Left forelimb (tissue), 1 donor: ENCODE results near the gene ID1.
"Not testable (repeated sequence)": the region's sequence is repeated elsewhere in the genome, so short reads cannot be mapped to it uniquely, and the experiment has no call there.

Source experiments
- DNase-seq: peaks from one replicate; pipeline ENCODE4 v3.0.0-alpha.2; 2018; ENCODE audit warnings: low spot score

ID1 gene

GRCh38 chr20:31573555-31574321, 31.4 kb upstream of the ID1 start:
- DNase-seq: no peak

DNA sequence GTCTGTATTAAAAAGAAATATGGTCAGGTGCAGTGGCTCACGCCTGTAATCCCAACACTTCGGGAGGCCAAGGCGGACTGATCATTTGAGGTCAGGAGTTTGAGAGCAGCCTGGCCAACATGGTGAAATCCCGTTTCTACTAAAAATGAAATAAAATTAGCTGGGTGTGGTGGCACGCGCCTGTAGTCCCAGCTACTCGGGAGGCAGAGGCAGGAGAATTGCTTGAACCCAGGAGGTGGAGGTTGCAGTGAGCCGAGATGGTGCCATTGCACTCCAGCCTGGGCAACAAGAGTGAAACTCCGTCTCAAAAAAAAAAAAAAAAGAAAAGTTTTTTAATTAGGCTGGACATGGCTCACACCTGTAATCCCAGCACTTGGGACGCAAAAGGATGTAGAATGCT, 30.1 kb upstream of the ID1 start:
- not testable (repeated sequence) for DNase-seq

GRCh38 chr20:31576751-31577150, 28.3 kb upstream of the ID1 start:
- DNase-seq: no peak

GRCh38 chr20:31577194-31577593, 27.9 kb upstream of the ID1 start:
- DNase-seq: no peak

GRCh38 chr20:31578448-31579138, 26.5 kb upstream of the ID1 start:
- DNase-seq: no peak

DNA sequence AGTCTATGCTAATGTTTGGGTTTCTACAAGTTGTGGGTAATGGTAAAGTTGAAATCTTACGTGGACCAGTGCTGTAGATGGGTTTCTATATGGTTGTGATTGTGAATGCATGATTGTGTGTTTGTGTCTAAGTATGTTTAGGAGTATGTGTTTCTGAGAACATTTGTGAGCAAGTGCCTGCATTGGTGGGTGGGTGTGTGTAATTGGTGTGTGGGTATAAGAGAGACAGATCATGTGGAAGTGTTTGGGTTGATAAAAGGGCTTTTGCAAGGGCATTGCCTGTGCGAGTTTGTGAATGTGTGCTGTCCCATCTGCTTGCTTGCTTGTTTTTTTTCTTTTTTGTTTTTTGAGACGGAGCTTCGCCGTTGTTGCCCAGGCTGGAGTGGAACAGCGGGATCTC, 25.8 kb upstream of the ID1 start:
- DNase-seq: no peak

GRCh38 chr20:31579941-31580651, 25.0 kb upstream of the ID1 start:
- not testable (repeated sequence) for DNase-seq

- no peak for DNase-seq
Observed at GRCh38 chr20:31580706-31581105, 24.4 kb upstream of the ID1 start.

DNA sequence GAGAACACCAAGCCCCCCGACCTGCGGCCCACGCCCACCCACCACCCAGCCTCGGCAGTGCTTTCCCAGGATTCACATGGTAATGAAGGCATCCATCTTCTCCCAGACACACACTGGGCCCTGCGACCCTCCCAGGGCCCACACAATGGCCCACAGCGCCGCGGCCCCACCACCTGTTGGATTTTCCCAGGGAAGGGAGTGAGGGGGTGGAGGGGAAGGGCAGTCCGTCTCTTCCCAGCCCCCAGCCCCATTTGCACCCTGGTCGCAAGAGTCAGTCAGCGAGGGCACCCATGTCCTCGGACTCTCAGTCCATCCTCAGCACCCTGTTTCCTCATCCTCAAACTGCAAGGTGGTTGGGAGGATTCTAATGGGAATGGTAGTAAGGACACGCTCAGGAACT, 23.7 kb upstream of the ID1 start:
- no peak for DNase-seq

DNA sequence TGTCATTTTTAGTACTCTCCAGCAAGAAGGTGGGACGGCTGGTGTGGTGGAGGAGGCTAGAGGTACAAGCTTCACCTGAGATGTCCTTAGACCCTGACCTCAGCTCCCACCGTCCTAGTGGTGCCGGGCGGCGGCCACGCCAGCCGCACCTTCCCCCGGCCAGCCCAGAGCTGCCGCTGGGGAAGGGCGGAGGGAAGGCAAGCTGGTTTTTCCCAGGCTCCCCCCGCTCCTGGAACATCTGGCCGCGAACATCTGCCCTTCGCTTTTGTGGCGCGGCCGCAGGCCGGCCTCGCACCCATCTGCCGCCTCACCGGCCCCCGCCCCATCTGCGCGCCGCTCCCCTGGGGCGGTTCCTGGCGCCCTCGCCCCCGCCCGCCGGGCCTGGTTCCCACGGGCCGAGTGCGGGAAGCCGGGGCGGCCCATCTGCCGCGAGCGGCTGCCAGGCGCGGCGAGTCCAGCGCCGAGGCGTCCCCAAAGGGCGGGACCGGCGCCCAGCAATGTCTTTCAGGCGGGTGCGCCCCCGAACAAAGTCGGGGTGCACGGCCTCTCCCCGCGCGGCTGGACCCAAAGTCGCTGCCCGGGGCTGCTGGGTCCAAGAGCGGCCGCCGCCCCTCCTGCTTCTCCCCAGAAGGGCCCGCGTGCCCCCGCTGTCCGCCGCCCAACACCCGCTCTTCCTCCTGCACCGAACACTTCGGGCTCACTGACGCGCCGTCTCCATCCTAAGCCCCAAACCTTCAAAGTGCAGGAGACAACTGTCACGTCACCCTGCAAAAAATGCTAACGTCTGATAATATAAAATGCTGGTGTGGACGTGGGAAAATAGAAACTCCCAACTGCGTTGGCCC, 17.3 kb upstream of the ID1 start:
- no peak for DNase-seq

DNA sequence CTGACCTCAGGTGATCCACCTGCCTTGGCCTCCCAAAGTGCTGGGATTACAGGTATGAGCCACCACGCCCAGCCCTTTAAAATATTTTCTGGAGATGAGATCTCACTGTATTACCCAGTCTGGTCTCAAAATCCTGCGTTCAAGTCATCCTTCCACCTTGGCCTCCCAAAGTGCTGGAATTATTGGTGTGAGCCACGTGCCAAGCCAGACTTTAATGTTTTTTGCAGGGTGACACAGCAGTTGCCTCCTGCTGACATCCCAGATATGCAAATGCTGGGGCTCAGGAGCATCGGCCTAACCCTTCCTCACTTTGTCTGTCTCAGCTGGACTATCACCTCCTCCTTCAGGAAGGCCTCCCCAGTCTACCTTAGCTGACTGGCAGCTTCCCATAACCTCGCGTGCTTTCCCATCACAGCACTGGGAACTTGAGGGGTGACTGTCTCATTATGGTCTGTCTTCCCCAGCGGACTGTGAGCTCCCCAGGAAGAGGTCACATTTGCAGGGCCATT, 14.3 kb upstream of the ID1 start:
- no peak for DNase-seq

DNA sequence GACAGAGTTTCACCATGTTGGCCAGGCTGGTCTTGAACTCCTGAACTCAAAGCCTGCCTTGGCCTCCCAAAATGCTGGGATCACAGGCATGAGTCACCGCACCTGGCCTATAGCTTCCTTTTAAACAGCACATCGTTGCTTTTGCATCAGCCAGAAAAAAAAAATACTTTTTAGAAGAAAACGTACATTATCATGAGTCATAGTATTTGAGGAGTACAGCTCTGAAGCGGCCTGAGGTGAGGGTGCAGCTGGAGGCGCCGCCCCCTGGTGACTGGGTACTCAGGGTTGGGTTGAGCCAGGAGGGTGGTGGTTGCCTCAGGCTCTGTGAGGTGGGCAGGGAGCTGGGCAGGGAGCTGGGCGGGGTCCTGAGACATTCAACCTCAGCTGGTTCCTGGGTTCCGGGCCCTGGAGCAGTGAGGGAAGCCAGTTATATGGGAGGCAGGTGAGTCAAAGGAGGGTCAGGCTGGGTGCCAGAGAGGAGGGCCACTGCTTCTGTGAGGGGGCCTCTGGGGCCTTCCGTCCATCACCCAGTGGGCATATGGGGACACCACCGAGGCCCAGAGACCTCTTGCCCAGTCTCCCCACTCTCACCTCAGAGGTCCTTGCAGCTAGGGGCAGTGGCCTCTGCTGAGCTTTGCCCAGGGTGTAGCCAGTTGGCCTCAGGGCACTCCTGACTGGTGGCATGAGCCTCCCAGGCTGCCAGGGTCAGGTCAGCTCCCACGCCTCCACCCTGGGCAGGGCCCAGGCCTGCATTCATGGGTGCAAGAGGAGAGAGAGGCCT, 11.7 kb upstream of the ID1 start:
- no peak for DNase-seq

- DNase-seq: no peak
Observed at GRCh38 chr20:31594002-31594557, 11.0 kb upstream of the ID1 start.

DNA sequence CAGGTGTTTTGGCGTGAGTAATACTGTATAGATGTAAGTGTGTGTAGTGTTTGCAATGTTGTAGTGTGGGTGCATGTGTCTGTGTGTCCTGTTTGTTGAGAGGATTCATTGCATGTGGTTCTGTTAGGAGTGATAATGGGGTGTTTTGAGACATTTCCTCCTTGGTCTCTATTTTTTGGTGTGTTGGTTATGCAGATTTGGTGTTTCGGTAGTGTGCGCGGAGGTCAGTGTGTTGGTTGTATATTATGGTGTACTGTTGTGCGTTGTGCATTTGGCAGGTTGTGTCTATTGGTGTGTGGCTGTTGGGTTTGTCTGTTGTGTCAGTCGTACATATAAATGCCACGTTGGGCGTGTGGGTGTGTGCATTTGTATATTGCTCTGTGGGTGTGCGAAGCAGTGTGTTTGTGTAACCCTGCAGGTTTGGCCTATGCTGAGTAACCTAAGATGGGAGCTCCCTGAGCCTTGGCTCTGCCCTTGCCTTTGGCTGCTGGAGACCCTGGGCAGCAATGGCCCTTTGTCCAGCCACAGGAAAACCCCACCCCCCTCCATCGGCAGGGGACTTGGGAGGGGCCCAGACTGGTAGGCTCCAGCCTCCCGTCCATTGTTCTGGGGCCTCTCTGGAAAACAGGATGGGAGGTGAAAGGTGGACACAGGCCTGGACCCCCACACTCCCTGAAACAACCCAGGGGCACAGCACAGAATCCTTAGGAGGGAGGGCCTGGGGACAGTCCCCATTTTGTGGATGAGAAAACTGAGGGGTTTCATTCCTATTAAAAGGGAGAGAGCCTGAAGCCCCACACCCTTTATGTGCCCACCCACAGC, 10.3 kb upstream of the ID1 start:
- DNase-seq: no peak

DNA sequence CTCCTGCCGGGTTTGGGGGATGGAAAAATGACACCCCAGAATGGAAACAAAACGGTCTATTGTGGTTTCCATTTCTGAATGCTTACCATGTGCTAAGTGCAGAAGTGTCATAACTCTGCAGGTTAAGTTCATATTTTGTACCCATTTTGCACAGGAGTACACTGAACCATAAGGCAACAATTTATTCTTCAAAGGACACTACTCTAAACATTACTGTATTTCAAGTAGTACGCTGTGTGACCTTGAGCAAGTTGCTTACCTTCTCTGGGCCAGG, 9.8 kb upstream of the ID1 start:
- DNase-seq: no peak

GRCh38 chr20:31595654-31596411, 9.3 kb upstream of the ID1 start:
- DNase-seq: peak; percentile 78

GRCh38 chr20:31596412-31596715, 8.7 kb upstream of the ID1 start:
- DNase-seq: not testable (repeated sequence)

DNA sequence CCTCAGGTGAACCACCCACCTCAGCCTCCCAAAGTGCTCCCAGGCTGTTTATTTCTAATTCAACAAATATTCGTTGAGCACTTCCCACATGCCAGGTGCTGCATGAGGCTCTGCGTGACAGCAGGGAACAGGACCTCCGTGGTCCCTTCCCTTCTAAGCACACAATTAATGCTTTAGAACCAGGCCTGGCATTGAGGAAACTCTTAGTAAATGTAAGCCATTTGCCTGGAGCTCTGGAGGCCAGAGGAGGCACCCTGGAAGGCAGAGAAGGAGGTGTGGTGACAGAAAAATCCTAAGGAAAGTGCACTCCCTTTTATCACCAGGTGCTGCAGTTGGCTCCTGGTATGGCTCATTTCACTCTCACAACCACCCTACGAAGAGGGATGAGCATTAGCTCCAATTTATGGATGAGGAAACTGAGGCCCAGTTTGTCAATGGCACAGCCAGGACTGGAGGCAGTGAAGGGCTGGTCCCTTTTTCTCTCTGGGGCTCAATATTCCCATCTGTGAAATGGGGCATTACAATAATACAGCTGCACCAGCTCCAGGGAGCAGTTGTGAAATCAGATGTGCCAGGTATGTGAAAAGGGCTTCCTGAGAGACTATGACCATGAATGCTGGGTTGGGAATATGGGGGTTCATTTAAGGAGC, 8.1 kb upstream of the ID1 start:
- no peak for DNase-seq

DNA sequence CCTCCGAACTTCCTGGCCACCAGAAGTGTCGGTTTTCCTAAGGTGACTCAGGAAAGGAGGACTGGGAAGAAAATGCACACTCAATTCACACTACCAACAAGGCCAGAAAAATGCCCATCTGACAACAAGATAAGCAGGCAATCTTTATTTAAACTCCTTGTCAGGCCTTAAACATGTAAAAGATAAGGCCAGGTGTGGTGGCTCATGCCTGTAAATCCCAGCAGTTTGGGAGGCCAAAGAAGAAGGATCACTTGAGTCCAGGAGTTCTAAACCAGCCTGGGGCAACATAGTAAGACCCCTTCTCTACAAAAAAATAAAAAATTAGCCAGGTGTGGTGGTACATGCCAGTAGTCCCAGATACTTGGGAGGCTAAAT, 7.6 kb upstream of the ID1 start:
- DNase-seq: no peak
